PC-3 (cell line): ENCODE measurements around the gene RPL32.

Experiments
- EZH2 ChIP-seq: fragments of 300-600 bp; sonication (generic); IDR thresholded peaks from one replicate; pipeline ENCODE4 v1.6.1; 2017; ENCODE audit warnings: antibody characterized with exemption, mild to moderate bottlenecking, low read length; ENCODE audit not compliant: unreplicated experiment
- TF ChIP-seq, protein P1 (sequence below): fragments of 300-600 bp; sonication (generic); conservative IDR thresholded peaks from 2 replicates; pipeline ENCODE4 v1.5.1; 2017; ENCODE audit warnings: antibody characterized with exemption, low read depth, mild to moderate bottlenecking, low read length

DNA sequence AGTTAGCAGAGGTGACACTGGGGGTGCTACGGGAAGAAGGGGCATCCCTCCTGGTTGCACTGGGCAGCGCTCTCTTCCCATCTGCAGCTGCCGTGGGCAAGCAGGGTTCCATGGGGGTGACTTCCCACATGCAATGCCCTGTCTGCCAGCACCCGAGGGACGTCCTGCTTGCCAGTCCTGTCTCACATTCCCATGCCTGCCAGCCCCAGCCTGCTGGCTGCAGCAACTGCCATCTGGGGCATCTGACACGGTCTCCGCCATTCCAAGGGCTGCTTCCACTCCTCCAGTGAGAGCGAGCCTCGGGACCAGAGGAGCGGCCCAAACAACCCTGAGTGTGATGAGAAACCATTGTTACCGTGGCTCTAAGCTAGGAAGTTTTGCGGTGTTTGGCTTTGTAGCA lies 45.4 kb upstream of the RPL32 start:
- TF ChIP-seq, protein P1, sequence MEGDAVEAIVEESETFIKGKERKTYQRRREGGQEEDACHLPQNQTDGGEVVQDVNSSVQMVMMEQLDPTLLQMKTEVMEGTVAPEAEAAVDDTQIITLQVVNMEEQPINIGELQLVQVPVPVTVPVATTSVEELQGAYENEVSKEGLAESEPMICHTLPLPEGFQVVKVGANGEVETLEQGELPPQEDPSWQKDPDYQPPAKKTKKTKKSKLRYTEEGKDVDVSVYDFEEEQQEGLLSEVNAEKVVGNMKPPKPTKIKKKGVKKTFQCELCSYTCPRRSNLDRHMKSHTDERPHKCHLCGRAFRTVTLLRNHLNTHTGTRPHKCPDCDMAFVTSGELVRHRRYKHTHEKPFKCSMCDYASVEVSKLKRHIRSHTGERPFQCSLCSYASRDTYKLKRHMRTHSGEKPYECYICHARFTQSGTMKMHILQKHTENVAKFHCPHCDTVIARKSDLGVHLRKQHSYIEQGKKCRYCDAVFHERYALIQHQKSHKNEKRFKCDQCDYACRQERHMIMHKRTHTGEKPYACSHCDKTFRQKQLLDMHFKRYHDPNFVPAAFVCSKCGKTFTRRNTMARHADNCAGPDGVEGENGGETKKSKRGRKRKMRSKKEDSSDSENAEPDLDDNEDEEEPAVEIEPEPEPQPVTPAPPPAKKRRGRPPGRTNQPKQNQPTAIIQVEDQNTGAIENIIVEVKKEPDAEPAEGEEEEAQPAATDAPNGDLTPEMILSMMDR: no peak
- no peak for TF ChIP-seq EZH2
